22Rv1 (cell line): ENCODE data around the gene ZSCAN1.

Experiments used
- H3K27ac ChIP-seq: fragments of 450-650 bp; 2 replicates; pipeline ENCODE4 v1.5.1; 2017
- CTCF ChIP-seq: fragments of 450-650 bp; IDR thresholded peaks from 2 replicates; pipeline ENCODE4 v1.5.1; 2017; ENCODE audit warnings: mild to moderate bottlenecking
- ZFX ChIP-seq: fragments of 450-650 bp; IDR thresholded peaks from 2 replicates; pipeline ENCODE4 v1.6.1; 2017; ENCODE audit warnings: antibody characterized with exemption, borderline replicate concordance

Gene ZSCAN1

GRCh38 chr19:58084596-58085347 lies 50.9 kb downstream of the ZSCAN1 start:
- TF ChIP-seq CTCF: no peak
- no peak for TF ChIP-seq ZFX
- H3K27ac ChIP-seq: no peak overlapping the region

DNA sequence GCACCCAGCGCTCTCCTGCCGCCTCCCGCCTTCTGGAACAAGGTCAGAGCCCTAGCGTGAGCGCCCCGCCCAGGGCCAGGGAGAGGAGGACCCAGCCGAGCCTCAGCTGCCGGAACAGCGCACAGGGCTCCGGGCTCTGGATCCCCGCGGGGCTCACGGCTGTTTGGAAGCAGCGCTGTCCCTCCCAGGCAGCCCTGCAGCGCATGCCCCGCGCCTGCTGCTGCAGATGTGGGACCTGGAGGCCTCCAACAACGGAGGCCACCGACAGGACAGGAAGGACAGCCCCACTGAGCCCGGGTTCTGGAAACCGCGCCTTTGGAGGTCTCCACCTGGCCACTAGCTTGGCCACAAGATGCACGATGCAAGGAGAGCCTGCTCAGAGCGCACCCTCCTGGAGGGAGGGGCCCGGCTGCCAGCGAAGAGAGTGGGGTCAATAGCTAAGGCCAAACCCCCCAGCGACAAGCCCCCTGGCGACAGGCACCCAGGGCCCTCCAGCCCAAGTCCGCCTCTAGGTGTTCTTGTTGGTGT lies 51.6 kb downstream of the ZSCAN1 start:
- TF ChIP-seq ZFX: no peak
- TF ChIP-seq CTCF: no peak
- no peak overlapping the region for H3K27ac ChIP-seq

DNA sequence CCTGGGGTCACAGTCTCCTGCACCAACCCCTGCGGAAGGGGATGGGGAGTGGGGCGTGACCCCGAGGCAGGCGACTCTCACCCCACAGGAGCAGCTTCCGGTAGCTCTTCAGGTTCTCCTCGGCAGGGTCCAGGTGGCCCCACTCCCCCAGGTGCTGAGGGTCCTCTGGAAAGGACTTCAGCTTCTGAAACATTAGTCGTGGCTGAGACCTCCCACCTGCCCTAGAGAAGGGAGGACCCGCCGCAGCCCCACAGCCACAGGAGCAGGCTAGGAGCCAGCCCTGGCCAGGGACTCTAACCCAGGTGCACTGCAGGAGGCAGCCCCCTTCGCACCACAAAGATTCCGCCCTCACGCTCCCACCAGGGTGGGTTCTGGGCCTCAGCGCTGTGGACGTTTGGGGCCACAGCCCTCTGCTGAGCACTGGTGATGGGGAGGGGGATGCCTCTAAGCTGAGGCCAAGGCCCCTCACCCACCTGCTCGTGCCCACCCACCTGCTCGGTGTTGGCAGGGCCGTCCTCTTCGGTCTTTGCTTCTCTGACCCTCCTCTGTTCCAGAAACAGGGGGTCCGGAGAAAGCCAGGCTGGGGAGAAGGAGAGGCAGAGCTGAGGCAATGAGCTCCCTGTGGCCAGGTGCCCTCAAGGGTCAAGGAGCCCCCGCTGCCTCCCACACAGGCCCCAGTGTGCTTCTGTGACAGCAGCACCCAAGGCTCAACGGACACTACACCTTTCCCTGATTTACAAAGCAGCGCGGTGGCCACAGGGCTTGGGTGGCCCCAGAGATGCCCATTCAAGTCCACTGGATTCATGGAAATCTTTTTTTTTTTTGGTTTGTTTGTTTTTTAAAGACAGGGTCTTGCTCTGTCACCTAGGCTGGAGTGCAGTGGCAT lies 53.2 kb downstream of the ZSCAN1 start:
- TF ChIP-seq ZFX (no peak), CTCF (no peak)
- H3K27ac ChIP-seq: no peak overlapping the region

- TF ChIP-seq ZFX: no peak
- no peak for TF ChIP-seq CTCF
Observed at GRCh38 chr19:58088521-58089052, 54.8 kb downstream of the ZSCAN1 start.

DNA sequence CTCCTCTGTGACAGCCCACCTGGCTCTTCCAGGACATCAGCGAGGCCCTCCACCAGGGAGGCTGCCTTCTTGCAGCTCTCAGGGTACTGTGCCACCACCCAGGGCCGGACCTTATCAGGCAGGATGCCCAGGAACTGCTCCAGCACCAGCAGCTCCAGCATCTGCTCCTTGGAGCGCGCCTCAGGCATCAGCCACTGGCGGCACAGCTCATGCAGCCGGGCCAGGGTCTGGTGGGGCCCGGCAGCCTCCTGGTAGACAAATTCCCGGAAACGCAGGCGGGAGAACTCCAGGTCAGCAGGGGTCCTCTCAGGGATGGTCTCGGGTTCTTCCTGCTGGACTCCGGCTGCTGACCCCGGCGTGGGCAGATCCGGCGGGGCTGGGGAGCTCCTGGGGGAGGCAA lies 56.0 kb downstream of the ZSCAN1 start:
- TF ChIP-seq ZFX (no peak), CTCF (no peak)
- no peak overlapping the region for H3K27ac ChIP-seq

More at GRCh38 chr19:58088521-58089052, 54.8 kb downstream of the ZSCAN1 start:
- no peak overlapping the region for H3K27ac ChIP-seq

DNA sequence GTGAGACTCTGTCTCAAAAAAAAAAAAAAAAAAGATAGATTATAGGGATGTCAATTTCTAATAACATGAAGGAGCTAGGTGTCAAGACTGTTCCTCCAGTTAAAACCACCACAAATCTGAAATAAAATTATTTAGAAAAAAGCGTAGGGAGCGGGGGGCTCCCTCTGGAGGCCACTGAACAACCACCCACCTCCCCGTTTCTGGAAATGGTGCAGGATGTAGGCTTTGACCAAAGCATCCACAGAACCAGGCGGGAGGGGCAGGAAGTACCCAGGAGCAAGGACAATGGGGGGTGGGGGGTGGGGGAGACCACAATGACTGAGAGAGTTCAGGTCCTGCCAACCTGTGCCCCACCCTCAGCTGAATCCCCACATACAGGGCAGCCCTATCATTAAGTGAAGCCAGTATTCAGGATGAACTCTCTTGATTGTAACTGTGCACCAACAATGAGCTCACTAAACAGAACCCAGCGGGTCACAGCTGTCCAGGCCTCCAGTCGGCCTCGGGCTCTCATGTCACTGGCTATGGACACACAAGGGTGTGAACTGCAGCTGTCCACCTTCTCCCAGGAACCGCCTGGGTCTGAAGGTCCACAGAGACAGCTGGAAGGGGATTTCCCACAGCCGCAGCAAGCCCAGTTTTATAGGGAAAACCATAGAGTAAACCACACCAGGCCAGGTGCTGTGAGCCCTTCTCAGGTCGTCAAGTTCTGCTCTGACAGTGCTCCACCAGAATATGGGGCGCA lies 57.6 kb downstream of the ZSCAN1 start:
- H3K27ac ChIP-seq: no peak overlapping the region
- TF ChIP-seq CTCF: no peak
- TF ChIP-seq ZFX: no peak
